Hepatocyte (in vitro differentiated cells): Measurements from ENCODE around the gene TNNI3K. TPM values are rescaled to one million over a fixed set of nuclear protein-coding genes. Genes with fewer than 3 reads are reported as not detected.

Experiments used
- DNase-seq: peaks from one replicate; pipeline ENCODE4 v3.0.0-alpha.2; 2016; ENCODE audit warnings: low spot score
- H2AFZ ChIP-seq: fragments of 200-600 bp; sonication (generic); 2 replicates; pipeline ENCODE4 v1.6.0; 2016; ENCODE audit warnings: antibody characterized with exemption, mild to moderate bottlenecking
- H3K27ac ChIP-seq: fragments of 200-600 bp; sonication (generic); 2 replicates; pipeline ENCODE4 v1.5.1; 2016; ENCODE audit warnings: mild to moderate bottlenecking
- H3K27me3 ChIP-seq: fragments of 200-600 bp; sonication (generic); 2 replicates; pipeline ENCODE4 v1.6.1; 2016
- H3K36me3 ChIP-seq: fragments of 200-600 bp; sonication (generic); replicated peaks from 2 replicates; pipeline ENCODE4 v1.5.1; 2016; ENCODE audit warnings: low read depth; ENCODE audit not compliant: insufficient read depth
- H3K4me1 ChIP-seq: fragments of 200-600 bp; sonication (generic); 2 replicates; pipeline ENCODE4 v1.5.1; 2016; ENCODE audit warnings: mild to moderate bottlenecking, moderate library complexity; ENCODE audit not compliant: insufficient read depth
- H3K4me2 ChIP-seq: fragments of 200-600 bp; sonication (generic); 2 replicates; pipeline ENCODE4 v1.6.0; 2016
- H3K4me3 ChIP-seq: fragments of 200-600 bp; sonication (generic); 2 replicates; pipeline ENCODE4 v1.5.1; 2016; ENCODE audit warnings: mild to moderate bottlenecking
- H3K79me2 ChIP-seq: fragments of 200-600 bp; sonication (generic); 2 replicates; pipeline ENCODE4 v1.6.0; 2017; ENCODE audit warnings: mild to moderate bottlenecking
- H3K9me2 ChIP-seq: fragments of 200-600 bp; sonication (generic); replicated peaks from 2 replicates; pipeline ENCODE4 v1.6.0; 2017; ENCODE audit warnings: mild to moderate bottlenecking; ENCODE audit not compliant: insufficient read depth
- H3K9me3 ChIP-seq: fragments of 200-600 bp; sonication (generic); 2 replicates; pipeline ENCODE4 v1.5.1; 2016; ENCODE audit warnings: low read depth, mild to moderate bottlenecking
- H4K20me1 ChIP-seq: fragments of 200-600 bp; sonication (generic); 2 replicates; pipeline ENCODE4 v1.6.0; 2016; ENCODE audit warnings: mild to moderate bottlenecking; ENCODE audit not compliant: insufficient read depth, poor library complexity, severe bottlenecking
- EZH2 ChIP-seq: fragments of 200-600 bp; sonication (generic); IDR thresholded peaks from 2 replicates; pipeline ENCODE4 v1.6.1; 2016; ENCODE audit warnings: antibody characterized with exemption, mild to moderate bottlenecking, borderline replicate concordance
- EZH2phosphoT487 ChIP-seq: fragments of 200-600 bp; sonication (generic); IDR thresholded peaks from one replicate; pipeline ENCODE4 v1.6.1; 2018; ENCODE audit warnings: antibody characterized with exemption, mild to moderate bottlenecking, low read depth, moderate library complexity; ENCODE audit not compliant: unreplicated experiment, severe bottlenecking
- WGBS: methylation state at CpG from one replicate; pipeline ENCODE4 v1.1.6; 2016; ENCODE audit warnings: low lambda C conversion rate; ENCODE audit errors: missing lambda C conversion rate; 5-methylcytosine and 5-hydroxymethylcytosine counted together
- polyA plus RNA-seq: library from polyadenylated mRNA; unstranded; fragments of >200 nt; fragmentation: Nextera tagmentation; extraction: Ambion mirVana; gene quantifications from 2 replicates; pipeline ENCODE4 v1.2.1, GENCODE V29; 2016
- total RNA-seq: library from RNA; depleted of rRNA; stranded (reverse); fragments of >200 nt; gene quantifications from 2 replicates; pipeline ENCODE4 v1.2.3, GENCODE V29; 2014
- TF ChIP-seq, protein P1 (sequence below): fragments of 200-600 bp; sonication (generic); IDR thresholded peaks from 2 replicates; pipeline ENCODE4 v1.5.1; 2016; ENCODE audit warnings: antibody characterized with exemption, mild to moderate bottlenecking; ENCODE audit not compliant: poor library complexity

TNNI3K gene
- total and polyA plus RNA-seq, 2 experiments from 2014 or later = not detected

DNA sequence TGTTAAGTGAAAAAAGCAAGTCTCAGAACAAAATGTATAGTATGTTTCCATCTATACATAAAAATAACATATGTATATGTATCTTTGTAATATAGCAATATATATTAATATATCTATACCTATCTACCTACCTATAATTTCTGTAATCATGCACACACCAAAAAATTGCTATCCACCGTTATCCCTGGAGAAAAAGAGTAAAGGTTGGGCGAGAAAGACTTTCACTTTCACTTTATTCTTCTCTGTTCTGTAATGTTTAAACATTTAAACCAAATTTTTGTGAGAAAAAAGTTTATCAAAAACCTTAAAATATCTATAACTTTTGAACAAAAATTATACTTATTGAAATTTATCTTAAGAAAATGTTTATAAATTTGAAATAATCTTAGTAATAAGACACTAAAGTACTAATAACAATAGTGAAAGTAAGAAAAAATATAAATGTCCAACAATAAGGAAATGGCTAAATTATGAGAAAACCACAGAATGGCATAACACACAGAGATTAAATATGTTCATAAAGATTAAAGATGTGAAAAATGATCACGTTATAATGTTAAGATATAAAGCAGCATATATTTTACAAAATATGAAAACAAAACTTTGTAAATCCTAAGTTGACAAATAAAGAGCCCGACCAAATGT lies 351.2 kb downstream of the TNNI3K start:
- TF ChIP-seq, protein P1, sequence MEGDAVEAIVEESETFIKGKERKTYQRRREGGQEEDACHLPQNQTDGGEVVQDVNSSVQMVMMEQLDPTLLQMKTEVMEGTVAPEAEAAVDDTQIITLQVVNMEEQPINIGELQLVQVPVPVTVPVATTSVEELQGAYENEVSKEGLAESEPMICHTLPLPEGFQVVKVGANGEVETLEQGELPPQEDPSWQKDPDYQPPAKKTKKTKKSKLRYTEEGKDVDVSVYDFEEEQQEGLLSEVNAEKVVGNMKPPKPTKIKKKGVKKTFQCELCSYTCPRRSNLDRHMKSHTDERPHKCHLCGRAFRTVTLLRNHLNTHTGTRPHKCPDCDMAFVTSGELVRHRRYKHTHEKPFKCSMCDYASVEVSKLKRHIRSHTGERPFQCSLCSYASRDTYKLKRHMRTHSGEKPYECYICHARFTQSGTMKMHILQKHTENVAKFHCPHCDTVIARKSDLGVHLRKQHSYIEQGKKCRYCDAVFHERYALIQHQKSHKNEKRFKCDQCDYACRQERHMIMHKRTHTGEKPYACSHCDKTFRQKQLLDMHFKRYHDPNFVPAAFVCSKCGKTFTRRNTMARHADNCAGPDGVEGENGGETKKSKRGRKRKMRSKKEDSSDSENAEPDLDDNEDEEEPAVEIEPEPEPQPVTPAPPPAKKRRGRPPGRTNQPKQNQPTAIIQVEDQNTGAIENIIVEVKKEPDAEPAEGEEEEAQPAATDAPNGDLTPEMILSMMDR = no peak
- TF ChIP-seq EZH2 (no peak), EZH2phosphoT487 (no peak)
- peak overlapping the region; percentile 0 for H3K4me2 ChIP-seq
- H3K9me3 ChIP-seq = no peaks in the 10 kb centered on the region
- H3K27ac ChIP-seq = no peak overlapping the region
- no peaks in the 10 kb centered on the region for H4K20me1 ChIP-seq
- DNase-seq = no peak
- no peaks in the 10 kb centered on the region for H3K9me2 ChIP-seq
- H3K4me3 ChIP-seq = no peak overlapping the region
- no peaks in the 10 kb centered on the region for H3K27me3 ChIP-seq
- no peak overlapping the region for H2AFZ ChIP-seq
- no peaks in the 10 kb centered on the region for H3K36me3 ChIP-seq
- no peaks in the 10 kb centered on the region for H3K79me2 ChIP-seq
- no peaks in the 10 kb centered on the region for H3K4me1 ChIP-seq
- 88% methylated on average over 4 of the region's 4 CpGs for WGBS

DNA sequence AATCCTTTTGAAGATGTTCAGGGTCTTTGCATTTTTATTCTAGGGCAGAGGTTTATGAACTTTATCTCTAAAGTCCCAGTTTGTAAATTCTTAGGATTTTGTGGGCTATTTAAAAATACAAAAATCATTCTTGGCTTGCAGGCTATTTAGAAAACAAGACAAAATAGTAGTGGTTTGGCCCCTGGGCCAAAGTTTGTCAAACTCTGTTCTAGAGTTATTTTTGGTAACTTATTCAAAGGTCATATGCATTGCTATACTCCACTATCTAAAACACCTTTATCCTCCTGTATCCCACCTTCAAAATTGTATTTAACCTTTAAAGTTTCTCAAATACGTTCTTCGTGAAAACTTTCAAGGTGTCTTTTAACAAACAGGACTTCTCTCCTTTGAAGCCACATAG lies 352.7 kb downstream of the TNNI3K start:
- Histone ChIP-seq H3K27ac (no peak overlapping the region), H3K9me3 (no peaks in the 10 kb centered on the region), H4K20me1 (no peaks in the 10 kb centered on the region), H2AFZ (no peak overlapping the region), H3K9me2 (no peaks in the 10 kb centered on the region), H3K4me1 (no peaks in the 10 kb centered on the region), H3K27me3 (no peaks in the 10 kb centered on the region), H3K79me2 (no peaks in the 10 kb centered on the region), H3K4me3 (no peak overlapping the region), H3K4me2 (no peak overlapping the region), H3K36me3 (no peaks in the 10 kb centered on the region)
- WGBS = 90% methylated on average over 2 of the region's 2 CpGs
- no peak for TF ChIP-seq EZH2phosphoT487
- TF ChIP-seq, protein P1 = no peak
- no peak for TF ChIP-seq EZH2
- DNase-seq = no peak

DNA sequence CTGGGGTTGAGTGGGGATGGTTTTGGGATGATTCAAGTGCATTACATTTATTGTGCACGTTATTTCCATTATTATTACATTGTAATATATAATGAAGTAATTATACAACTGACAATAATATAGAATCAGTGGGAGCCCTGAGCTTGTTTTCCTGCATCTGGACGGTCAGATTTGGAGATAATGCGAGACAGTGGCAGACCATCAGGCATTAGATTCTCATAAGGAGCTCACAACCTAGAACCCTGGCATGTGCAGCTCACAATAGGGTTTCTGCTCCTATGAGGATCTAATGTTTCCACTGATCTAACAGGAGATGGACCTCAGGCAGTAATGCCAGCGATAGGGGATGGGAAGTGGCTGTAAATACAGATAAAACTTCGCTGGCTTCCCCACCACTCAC lies 355.1 kb downstream of the TNNI3K start:
- WGBS = 79% methylated on average over 5 of the region's 5 CpGs

More for the DNA sequence above, 355.1 kb downstream of the TNNI3K start:
- no peaks in the 10 kb centered on the region for H3K36me3 ChIP-seq
- DNase-seq = no peak
- no peak overlapping the region for H3K4me2 ChIP-seq
- no peak overlapping the region for H2AFZ ChIP-seq
- no peaks in the 10 kb centered on the region for H3K27me3 ChIP-seq
- no peaks in the 10 kb centered on the region for H3K9me2 ChIP-seq
- H4K20me1 ChIP-seq = no peaks in the 10 kb centered on the region
- H3K4me3 ChIP-seq = no peak overlapping the region
- no peaks in the 10 kb centered on the region for H3K79me2 ChIP-seq
- TF ChIP-seq EZH2 = no peak
- TF ChIP-seq, protein P1 = no peak
- TF ChIP-seq EZH2phosphoT487 = no peak
- H3K9me3 ChIP-seq = no peaks in the 10 kb centered on the region
- no peaks in the 10 kb centered on the region for H3K4me1 ChIP-seq
- H3K27ac ChIP-seq = no peak overlapping the region
